ENCODE data around the gene FLT3LG.
"Not testable (repeated sequence)": the region's sequence is repeated elsewhere in the genome, so short reads cannot be mapped to it uniquely, and the experiment has no call there.

Gene FLT3LG

GRCh38 chr19:49461130-49461529 lies 12.9 kb upstream of the FLT3LG start:
- not testable (repeated sequence) for DNase-seq

GRCh38 chr19:49461656-49462055 lies 12.4 kb upstream of the FLT3LG start:
- DNase-seq = no peak

- no peak for DNase-seq
Measured at GRCh38 chr19:49462492-49462891, 11.5 kb upstream of the FLT3LG start.

GRCh38 chr19:49463960-49464740 lies 9.9 kb upstream of the FLT3LG start:
- DNase-seq = no peak

GRCh38 chr19:49465371-49465770 lies 8.6 kb upstream of the FLT3LG start:
- no peak for DNase-seq

GRCh38 chr19:49468199-49468598 lies 5.8 kb upstream of the FLT3LG start:
- no peak for DNase-seq

- no peak for DNase-seq
Measured at GRCh38 chr19:49468746-49469447, 5.1 kb upstream of the FLT3LG start.

GRCh38 chr19:49469828-49470614 lies 4.0 kb upstream of the FLT3LG start:
- no peak for DNase-seq

- no peak for DNase-seq
Measured at GRCh38 chr19:49470615-49470978, 3.4 kb upstream of the FLT3LG start.

- DNase-seq = no peak
Measured at GRCh38 chr19:49472936-49473335, 1.1 kb upstream of the FLT3LG start.

- not testable (repeated sequence) for DNase-seq
Measured at GRCh38 chr19:49473501-49473867, 531 bp upstream of the FLT3LG start.

GRCh38 chr19:49474542-49474924 lies 518 bp downstream of the FLT3LG start:
- DNase-seq = no peak

- no peak for DNase-seq
Measured at GRCh38 chr19:49475191-49475917, 1.3 kb downstream of the FLT3LG start.

- peak in 22 of 58 donors; percentile 2 to 57 (median 23) for DNase-seq
Measured at GRCh38 chr19:49475995-49476880, 2.2 kb downstream of the FLT3LG start.

- no peak for DNase-seq
Measured at GRCh38 chr19:49479975-49480628, 6.1 kb downstream of the FLT3LG start.

- no peak for DNase-seq
Measured at GRCh38 chr19:49481020-49481683, 7.1 kb downstream of the FLT3LG start.

GRCh38 chr19:49486232-49486631 lies 12.2 kb downstream of the FLT3LG start:
- DNase-seq = no peak

- DNase-seq = no peak
Measured at GRCh38 chr19:49486710-49487276, 12.8 kb downstream of the FLT3LG start.

Measured in anterior cingulate cortex (tissue), 58 donors.